Mesenteric fat pad (tissue), 1 donor: ENCODE measurements around the gene MIB2. TPM values are rescaled to one million over a fixed set of nuclear protein-coding genes. Genes with fewer than 3 reads are reported as not detected.

Experiments
- DNase-seq: peaks from one replicate; pipeline ENCODE4 v3.0.0-alpha.2; 2020; ENCODE audit warnings: low spot score
- total RNA-seq: library from RNA; stranded (reverse); fragmentation: NEBNext Ultra II Directional; extraction: Animal tissue kit (Norgen Biotek cat#: 25700); gene quantifications from one replicate; pipeline ENCODE4 v1.2.1, GENCODE V29; 2021
- donor health status: DM: yes; HTN: yes; CAD: no.

The MIB2 gene
- total RNA-seq, 1 donor from 2014 or later: 37.9 TPM

GRCh38 chr1:1598051-1598719 lies 17.1 kb upstream of the MIB2 start:
- no peak for DNase-seq

GRCh38 chr1:1598720-1599029 lies 16.6 kb upstream of the MIB2 start:
- no peak for DNase-seq

- no peak for DNase-seq
Measured at GRCh38 chr1:1599030-1599934, 16.0 kb upstream of the MIB2 start.

- no peak for DNase-seq
Measured at GRCh38 chr1:1599935-1600860, 15.1 kb upstream of the MIB2 start, which contains the start of gene FNDC10. FNDC10 (minus strand) TSS chr1:1600135; CDS start chr1:1600015, 120 bp downstream.

- no peak for DNase-seq
Measured at GRCh38 chr1:1600861-1601563, 14.3 kb upstream of the MIB2 start.

- no peak for DNase-seq
Measured at GRCh38 chr1:1601564-1602303, 13.6 kb upstream of the MIB2 start.

GRCh38 chr1:1602304-1602967 lies 12.9 kb upstream of the MIB2 start:
- DNase-seq: no peak

GRCh38 chr1:1602968-1603506 lies 12.3 kb upstream of the MIB2 start:
- no peak for DNase-seq

GRCh38 chr1:1603671-1604373 lies 11.5 kb upstream of the MIB2 start:
- no peak for DNase-seq

- no peak for DNase-seq
Measured at GRCh38 chr1:1604374-1605033, 10.8 kb upstream of the MIB2 start.

GRCh38 chr1:1605034-1605591 lies 10.2 kb upstream of the MIB2 start:
- DNase-seq: no peak

GRCh38 chr1:1605724-1606123 lies 9.6 kb upstream of the MIB2 start:
- DNase-seq: no peak

GRCh38 chr1:1606232-1606631 lies 9.1 kb upstream of the MIB2 start:
- DNase-seq: no peak

GRCh38 chr1:1609822-1610485 lies 5.3 kb upstream of the MIB2 start:
- DNase-seq: no peak

- no peak for DNase-seq
Measured at GRCh38 chr1:1610796-1611195, 4.5 kb upstream of the MIB2 start.

- no peak for DNase-seq
Measured at GRCh38 chr1:1612104-1612400, 3.2 kb upstream of the MIB2 start.

- DNase-seq: no peak
Measured at GRCh38 chr1:1613509-1614082, 1.7 kb upstream of the MIB2 start.
